C4-2B (cell line): ENCODE results near the gene PPT1.
A peak's percentile ranks its signal among the peaks of the same experiment; 100 is the strongest.
"Not testable (repeated sequence)": the region's sequence is repeated elsewhere in the genome, so short reads cannot be mapped to it uniquely, and the experiment has no call there.

Experiments
- H3K27ac ChIP-seq: fragments of 450-650 bp; 2 replicates; pipeline ENCODE4 v1.5.1; 2017
- ZFX ChIP-seq: fragments of 450-650 bp; IDR thresholded peaks from 2 replicates; pipeline ENCODE4 v1.6.1; 2017
- TF ChIP-seq, protein P1 (sequence below): fragments of 450-650 bp; conservative IDR thresholded peaks from 2 replicates; pipeline ENCODE4 v1.5.1; 2017; ENCODE audit warnings: mild to moderate bottlenecking

Gene PPT1

DNA sequence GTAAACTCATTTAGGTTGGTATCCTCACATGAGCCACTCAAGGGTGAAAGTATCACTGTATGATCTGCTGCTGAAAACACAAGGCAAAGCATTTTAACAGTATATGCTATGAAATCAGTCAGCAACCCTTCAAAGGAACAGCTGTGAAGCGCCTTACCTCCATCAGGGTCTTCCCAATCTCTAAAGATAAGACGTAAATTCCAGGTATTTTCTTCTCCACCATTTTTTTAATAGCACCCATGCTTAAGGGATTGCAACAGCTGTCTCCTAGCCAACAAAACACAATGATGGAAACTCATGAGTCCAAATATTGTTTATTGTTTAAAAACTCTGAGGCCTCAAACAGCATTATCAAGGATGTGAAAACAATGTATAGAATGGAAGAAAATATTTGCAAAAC lies 4.8 kb downstream of the PPT1 start:
- TF ChIP-seq, protein P1, sequence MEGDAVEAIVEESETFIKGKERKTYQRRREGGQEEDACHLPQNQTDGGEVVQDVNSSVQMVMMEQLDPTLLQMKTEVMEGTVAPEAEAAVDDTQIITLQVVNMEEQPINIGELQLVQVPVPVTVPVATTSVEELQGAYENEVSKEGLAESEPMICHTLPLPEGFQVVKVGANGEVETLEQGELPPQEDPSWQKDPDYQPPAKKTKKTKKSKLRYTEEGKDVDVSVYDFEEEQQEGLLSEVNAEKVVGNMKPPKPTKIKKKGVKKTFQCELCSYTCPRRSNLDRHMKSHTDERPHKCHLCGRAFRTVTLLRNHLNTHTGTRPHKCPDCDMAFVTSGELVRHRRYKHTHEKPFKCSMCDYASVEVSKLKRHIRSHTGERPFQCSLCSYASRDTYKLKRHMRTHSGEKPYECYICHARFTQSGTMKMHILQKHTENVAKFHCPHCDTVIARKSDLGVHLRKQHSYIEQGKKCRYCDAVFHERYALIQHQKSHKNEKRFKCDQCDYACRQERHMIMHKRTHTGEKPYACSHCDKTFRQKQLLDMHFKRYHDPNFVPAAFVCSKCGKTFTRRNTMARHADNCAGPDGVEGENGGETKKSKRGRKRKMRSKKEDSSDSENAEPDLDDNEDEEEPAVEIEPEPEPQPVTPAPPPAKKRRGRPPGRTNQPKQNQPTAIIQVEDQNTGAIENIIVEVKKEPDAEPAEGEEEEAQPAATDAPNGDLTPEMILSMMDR: no peak
- TF ChIP-seq ZFX: no peak
- H3K27ac ChIP-seq: no peak overlapping the region

DNA sequence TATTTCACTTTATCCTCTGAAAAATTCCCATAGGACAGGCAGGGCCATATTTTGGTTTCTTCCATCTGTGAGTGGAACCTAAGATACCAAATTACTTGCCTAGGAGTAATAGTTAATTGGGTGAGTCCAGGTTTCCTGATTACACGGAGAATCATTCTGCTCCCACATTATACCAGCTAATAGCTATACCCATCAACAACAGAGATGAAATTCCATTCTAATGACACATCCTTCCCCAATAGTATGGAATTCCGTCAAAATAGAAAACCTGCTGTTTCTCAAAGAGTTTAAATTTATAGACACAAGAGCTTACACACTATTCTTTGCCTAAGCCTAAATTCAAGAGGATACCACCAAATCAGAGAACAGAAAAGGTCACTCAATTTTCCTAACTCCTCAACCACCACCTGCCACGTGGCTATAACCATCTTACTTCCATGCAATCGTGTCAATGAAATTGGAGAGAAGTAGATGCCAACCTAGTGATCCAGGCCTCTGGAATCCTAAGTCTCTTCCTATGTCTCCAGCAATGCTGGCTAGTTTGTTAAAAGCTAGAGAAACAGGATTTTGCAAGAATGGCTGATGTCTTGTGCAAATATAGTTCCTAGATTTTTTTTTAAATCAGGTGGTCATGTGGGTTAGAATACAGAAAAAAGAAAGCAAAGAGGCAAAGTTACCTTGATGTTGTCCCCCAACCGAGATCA lies 6.2 kb downstream of the PPT1 start:
- TF ChIP-seq ZFX: no peak
- TF ChIP-seq, protein P1: no peak
- H3K27ac ChIP-seq: no peak overlapping the region

DNA sequence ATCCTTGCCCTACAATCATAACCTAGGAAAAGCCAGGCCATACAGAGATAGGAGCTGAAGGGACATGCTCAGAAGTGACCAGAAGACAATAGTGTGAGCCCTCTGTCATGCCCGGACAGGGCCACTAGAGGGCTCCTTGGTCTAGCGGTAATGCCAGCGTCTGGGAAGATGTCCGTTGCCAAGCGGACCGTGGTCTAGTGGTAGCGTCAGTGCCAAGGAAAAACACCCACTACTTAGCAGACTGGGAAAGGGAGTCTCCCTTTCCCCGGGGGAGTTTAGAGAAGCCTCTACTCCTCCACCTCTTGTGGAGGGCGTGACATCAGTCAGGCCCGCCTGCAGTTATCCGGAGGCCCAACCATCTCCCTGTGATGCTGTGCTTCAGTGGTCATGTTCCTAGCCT lies 12.3 kb downstream of the PPT1 start:
- TF ChIP-seq, protein P1: peak; percentile 86
- H3K27ac ChIP-seq: not testable (repeated sequence)

DNA sequence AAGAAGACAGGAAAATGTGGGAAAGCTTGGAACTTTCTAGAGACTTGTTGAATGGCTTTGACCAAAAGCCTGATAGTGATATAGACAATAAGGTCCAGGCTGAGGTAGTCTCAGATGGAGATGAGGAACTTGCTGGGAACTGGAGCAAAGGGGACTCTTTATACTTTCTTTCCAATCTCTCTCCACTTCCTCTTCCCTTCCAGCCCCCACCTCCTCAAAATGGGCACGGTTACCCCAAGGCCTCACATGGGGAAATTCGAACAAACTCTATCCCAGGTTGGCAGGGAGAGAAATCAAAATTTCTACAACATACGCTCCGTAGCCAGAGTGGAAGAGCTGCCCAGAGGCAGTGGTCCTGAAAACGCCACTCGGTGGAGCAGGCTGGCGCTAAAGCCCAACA lies 15.2 kb downstream of the PPT1 start:
- no peak for TF ChIP-seq ZFX
- TF ChIP-seq, protein P1: no peak
- H3K27ac ChIP-seq: no peak overlapping the region

DNA sequence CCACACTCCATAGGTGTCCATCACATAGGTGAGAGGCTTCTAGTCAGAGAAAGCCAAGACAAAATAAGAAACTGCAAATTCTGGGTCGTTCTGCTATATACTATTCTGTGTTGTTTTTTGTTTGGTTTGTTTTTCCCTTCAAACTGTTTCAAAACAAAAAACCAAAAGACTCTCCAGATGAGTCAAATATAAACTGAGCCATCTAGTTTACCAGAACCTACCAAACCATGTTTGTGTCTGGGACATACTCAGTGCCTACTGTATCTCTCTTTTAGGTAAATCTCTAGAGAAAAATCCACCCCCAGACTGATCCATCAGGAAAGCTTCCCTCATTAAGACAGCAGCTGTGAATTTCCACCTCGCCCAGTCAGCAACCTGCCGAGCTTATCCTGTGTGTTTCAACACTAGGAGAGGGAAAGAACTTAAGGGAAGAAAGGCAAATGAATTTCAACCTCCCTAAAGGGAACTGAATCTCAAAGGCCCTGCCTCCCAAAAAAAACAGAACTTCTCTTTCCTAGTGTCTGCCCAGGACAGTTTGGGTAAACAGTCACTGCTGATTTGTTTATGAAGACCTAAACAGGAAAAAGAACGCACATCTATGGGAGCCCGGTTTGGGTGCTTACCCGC lies 17.2 kb downstream of the PPT1 start:
- no peak for TF ChIP-seq ZFX
- TF ChIP-seq, protein P1: no peak
- H3K27ac ChIP-seq: no peak overlapping the region

DNA sequence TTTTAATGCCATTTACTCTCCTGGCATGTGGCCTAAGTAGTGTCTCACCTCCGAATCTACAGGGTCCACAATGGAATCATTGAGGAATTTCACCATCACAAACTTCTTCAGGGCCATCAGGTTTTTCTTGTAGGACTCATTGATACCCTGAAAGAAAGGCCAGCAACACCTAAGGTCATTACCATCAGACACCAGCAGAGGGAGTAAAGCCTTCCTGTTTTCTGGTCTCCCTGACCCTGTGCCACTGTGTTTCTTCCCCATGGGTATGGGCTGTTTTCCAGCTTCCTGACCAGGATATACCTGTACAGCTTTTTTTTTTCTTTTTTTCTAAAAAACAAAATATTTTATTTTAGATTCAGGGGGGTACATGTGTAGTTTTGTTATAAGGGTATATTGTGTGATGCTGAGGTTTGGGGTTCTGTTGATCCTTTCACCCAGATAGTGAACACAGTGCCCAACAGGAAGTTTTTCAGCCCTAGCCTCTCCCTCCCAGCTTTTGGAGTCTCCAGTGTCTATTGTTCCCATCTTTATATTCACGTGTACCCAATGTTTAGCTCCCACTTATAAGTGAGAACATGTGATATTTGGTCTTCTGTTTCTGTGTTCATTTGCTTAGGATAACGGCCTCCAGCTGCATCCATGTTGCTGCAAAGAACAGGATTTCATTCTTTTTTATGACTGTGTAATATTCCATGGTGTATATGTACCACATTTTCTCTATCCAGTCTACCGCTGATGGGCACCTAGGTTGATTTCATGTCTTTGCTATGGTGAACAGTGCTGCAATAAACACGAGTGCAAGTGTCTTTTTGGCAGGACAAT lies 18.3 kb downstream of the PPT1 start:
- TF ChIP-seq, protein P1: peak; percentile 91
- TF ChIP-seq ZFX: no peak
- no peak overlapping the region for H3K27ac ChIP-seq

DNA sequence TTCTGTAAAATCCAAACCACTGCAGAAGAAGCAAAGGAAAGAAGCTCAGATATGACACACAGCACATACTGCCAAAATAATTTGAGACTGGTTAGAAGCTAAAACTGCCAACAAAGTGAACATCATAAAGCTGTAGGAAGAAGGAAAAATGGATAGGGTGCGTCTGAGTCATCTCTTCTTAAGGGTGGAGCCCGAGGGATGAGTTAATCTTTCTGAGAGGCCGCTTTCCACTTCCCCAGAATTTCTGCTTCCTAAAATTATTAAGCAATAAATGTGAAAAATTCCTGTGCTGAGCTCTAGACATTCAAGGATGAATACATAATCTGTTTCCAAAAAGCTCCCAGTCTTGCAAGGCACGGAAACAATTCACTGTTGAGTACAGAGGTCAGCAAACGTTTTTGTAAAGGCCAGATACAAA lies 20.1 kb downstream of the PPT1 start:
- TF ChIP-seq, protein P1: no peak
- TF ChIP-seq ZFX: no peak
- no peak overlapping the region for H3K27ac ChIP-seq
